GM18498 (cell line): Measurements from ENCODE around the gene TMEM14C.

Source experiments
- ATAC-seq: cut with Tn5 transposase; IDR thresholded peaks from one replicate; pipeline ENCODE4 v1.9.1; 2021; ENCODE audit warnings: mild to moderate bottlenecking, moderate library complexity; ENCODE audit not compliant: unreplicated experiment

The TMEM14C gene

GRCh38 chr6:10722820-10723566 is at the start of gene TMEM14C:
TSS of gene TMEM14C (plus strand) at chr6:10723070. CDS start at chr6:10724614, 1,544 bp downstream.
- ATAC-seq, result peak; percentile 99

- no peak for ATAC-seq
Observed at GRCh38 chr6:10676403-10676802, 46.5 kb upstream of the TMEM14C start.

GRCh38 chr6:10678456-10678855 is 44.4 kb upstream of the TMEM14C start:
- no peak for ATAC-seq

GRCh38 chr6:10681795-10682194 is 41.1 kb upstream of the TMEM14C start:
- ATAC-seq, result no peak

GRCh38 chr6:10682355-10682988 is 40.4 kb upstream of the TMEM14C start:
- no peak for ATAC-seq

- no peak for ATAC-seq
Observed at GRCh38 chr6:10684618-10685017, 38.3 kb upstream of the TMEM14C start.

GRCh38 chr6:10685092-10685915 is 37.6 kb upstream of the TMEM14C start:
- no peak for ATAC-seq

GRCh38 chr6:10686901-10687300 is 36.0 kb upstream of the TMEM14C start:
- ATAC-seq, result no peak

- no peak for ATAC-seq
Observed at GRCh38 chr6:10687582-10687981, 35.3 kb upstream of the TMEM14C start.

- no peak for ATAC-seq
Observed at GRCh38 chr6:10690651-10691445, 32.0 kb upstream of the TMEM14C start.

GRCh38 chr6:10692965-10693538 is 29.8 kb upstream of the TMEM14C start:
- ATAC-seq, result no peak

- peak; percentile 99 for ATAC-seq
Observed at GRCh38 chr6:10694302-10695085, 28.4 kb upstream of the TMEM14C start, which contains the start of the genes C6orf52 and PAK1IP1. TSS of gene C6orf52 (minus strand) at chr6:10694616. CDS start at chr6:10687550, 7,066 bp downstream. TSS of gene PAK1IP1 (plus strand) at chr6:10694972. CDS start at chr6:10694986, 14 bp downstream.

- no peak for ATAC-seq
Observed at GRCh38 chr6:10695086-10695657, 27.7 kb upstream of the TMEM14C start.

GRCh38 chr6:10696655-10697054 is 26.2 kb upstream of the TMEM14C start:
- no peak for ATAC-seq

- peak; percentile 43 for ATAC-seq
Observed at GRCh38 chr6:10713962-10714361, 8.9 kb upstream of the TMEM14C start.

- no peak for ATAC-seq
Observed at GRCh38 chr6:10719296-10719963, 3.4 kb upstream of the TMEM14C start.

GRCh38 chr6:10719964-10720264 is 3.0 kb upstream of the TMEM14C start:
- ATAC-seq, result no peak

GRCh38 chr6:10720265-10720959 is 2.5 kb upstream of the TMEM14C start:
- ATAC-seq, result no peak
